Amniotic stem cell (primary cell): ENCODE measurements around the gene RFX2.
"Not testable (repeated sequence)": the region's sequence is repeated elsewhere in the genome, so short reads cannot be mapped to it uniquely, and the experiment has no call there.

Experiments
- DNase-seq: peaks from one replicate; lab custom pipeline; 2025; lab: John Stamatoyannopoulos, UW

Gene RFX2

GRCh38 chr19:6012426-6013170 is 97.7 kb downstream of the RFX2 start:
- DNase-seq, result no peak

DNA sequence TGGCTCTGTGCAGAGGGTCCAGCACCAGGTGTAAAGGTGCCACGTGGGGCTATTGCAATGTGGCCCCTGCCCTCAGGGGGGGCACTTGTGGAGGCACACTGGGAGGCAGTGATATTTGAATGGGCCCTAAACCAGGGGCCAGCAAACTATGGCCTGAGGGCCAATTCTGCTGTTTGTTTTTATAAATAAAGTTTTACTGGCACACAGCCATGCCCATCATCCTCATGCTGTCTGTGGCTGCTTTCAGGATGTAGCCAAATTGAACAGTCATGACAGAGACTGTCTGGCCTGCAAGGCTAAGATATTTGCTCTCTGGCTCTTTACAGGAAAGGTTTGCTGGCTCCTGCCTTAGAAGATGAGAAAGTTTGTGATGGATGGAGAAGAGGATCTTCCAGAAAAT is 98.5 kb downstream of the RFX2 start:
- no peak for DNase-seq

DNA sequence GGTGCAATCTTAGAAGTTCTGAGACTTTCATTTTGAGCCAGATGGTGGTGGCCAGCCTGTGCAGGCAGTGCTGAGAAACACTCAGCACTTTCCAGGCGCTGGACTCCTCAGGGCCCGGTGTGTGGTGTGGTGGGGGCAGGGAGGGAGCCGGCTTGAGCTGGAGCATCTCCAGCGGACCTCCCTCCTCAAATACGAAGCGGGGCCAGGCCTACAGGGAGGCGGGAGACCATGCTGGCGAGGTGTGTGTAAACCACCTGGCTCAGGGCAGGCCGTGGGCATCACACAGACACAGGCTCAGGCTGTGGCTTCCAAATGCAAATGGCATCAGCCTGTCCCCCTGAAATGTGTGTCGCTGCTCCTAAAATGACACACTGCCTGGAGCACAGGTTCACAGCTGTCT is 99.1 kb downstream of the RFX2 start:
- DNase-seq, result no peak

DNA sequence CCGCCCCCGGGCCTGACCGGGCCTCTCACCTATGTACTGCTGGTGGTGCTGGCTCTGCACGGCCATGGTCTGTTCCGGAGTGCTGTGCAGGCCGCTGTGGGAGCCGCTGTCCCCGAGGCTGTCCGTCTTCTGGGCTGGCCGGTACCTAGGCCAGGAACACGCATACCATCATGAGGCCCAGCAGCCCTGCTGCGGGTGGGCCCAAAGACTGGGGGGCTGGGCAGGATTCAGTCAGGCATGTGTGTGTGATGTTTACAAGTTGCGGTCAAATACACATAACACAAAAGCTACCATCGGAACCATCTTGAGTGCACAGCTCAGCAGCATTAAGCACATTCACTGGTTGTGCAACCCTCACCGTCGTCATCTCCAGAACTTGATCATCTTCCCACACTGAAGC is 100.2 kb downstream of the RFX2 start:
- DNase-seq, result no peak

- no peak for DNase-seq
These were observed 102.4 kb downstream of the RFX2 start for GRCh38 chr19:6007866-6008265.

GRCh38 chr19:6006896-6007295 is 103.4 kb downstream of the RFX2 start:
- DNase-seq, result no peak

- DNase-seq, result not testable (repeated sequence)
These were observed 104.2 kb downstream of the RFX2 start for GRCh38 chr19:6006070-6006446.

- DNase-seq, result no peak
These were observed 104.8 kb downstream of the RFX2 start for GRCh38 chr19:6005321-6006069.

DNA sequence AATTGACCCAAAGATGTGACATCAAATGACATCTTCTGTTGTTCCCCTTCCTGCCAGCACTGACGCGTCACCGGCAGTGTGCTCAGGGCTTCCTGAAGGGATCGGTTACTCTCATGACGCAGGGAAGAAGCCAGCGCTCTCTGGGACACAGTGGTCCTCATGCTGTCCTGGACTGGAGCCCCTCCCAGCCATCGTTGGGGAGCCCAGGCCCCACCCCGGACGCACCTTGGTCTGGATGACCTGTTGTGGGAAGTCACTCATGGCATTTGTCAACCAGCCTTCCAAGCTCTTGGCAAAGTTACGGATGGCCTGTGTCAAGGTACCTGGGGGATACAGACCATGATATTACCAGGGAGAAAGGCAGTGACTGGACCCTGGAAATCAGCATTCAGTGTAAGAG is 106.3 kb downstream of the RFX2 start:
- no peak for DNase-seq

- no peak for DNase-seq
These were observed 107.7 kb downstream of the RFX2 start for GRCh38 chr19:6002591-6002990.

DNA sequence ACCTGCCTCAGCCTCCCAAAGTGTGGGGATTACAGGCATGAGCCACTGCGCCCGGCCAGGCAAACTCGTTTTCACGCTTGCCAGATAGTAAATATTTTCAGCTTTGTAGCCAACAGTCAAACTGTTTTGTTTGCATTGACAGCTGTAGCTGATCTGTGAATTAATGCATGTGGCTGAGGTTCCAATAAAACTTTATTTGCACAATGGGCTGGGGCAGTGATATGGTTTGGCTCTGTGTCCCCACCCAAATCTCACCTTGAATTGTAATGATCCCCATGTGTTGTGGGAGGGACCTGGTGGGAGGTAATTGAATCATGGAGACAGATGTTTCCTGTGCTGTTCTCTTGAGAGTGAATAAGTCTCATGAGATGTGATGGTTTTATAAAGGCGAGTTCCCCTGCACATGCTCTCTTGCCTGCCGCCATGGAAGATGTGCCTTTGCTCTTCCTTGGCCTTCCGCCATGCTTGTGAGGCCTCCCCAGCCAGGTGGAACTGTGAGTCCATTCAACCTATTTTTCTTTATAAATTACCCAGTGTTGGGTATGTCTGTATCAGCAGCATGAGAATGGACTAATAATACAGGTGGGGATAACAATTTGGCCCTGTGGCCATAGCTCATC is 110.0 kb downstream of the RFX2 start:
- no peak for DNase-seq

DNA sequence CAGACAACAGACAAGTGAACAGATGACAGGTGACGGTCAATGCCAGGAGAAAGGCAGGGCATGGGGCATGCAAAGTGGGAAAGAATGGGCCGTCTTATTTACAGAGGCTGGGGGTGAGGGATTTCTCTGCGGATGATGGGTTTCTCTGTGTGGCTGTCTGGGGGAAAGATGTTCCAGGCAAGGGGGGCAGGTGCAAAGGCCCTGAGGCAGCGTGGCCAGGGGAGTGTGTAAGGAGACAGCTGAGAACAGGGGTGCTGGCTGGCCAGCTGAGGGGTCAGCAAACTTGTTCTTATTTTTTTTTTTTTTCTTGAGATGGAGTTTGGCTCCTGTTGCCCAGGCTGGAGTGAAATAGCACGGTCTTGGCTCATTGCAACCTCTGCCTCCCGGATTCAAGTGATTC is 110.6 kb downstream of the RFX2 start:
- no peak for DNase-seq

GRCh38 chr19:5997371-5997770 is 112.9 kb downstream of the RFX2 start:
- no peak for DNase-seq

GRCh38 chr19:5996623-5997320 is 113.5 kb downstream of the RFX2 start:
- no peak for DNase-seq

DNA sequence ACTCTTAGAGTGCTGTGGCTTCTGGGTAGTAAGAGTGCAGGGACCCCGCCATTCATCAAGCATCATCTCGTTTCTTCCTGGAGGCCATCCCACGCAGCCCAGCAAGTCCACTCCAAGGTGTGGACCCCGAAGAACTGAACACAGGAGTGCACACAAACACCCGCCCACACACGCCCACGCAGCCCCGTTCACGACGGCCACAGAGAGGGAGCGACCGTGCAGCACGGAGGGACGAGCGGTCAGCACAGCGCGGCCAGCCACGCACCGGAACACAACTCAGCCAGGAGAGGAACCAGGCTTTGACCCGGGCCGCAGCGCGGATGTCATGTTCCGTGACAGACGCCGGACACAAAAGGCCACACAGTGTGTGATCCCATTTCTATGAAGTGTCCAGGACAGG is 114.2 kb downstream of the RFX2 start:
- no peak for DNase-seq

- DNase-seq, result no peak
These were observed 114.7 kb downstream of the RFX2 start for GRCh38 chr19:5995606-5996005.

GRCh38 chr19:5994405-5995165 is 115.7 kb downstream of the RFX2 start:
- no peak for DNase-seq

DNA sequence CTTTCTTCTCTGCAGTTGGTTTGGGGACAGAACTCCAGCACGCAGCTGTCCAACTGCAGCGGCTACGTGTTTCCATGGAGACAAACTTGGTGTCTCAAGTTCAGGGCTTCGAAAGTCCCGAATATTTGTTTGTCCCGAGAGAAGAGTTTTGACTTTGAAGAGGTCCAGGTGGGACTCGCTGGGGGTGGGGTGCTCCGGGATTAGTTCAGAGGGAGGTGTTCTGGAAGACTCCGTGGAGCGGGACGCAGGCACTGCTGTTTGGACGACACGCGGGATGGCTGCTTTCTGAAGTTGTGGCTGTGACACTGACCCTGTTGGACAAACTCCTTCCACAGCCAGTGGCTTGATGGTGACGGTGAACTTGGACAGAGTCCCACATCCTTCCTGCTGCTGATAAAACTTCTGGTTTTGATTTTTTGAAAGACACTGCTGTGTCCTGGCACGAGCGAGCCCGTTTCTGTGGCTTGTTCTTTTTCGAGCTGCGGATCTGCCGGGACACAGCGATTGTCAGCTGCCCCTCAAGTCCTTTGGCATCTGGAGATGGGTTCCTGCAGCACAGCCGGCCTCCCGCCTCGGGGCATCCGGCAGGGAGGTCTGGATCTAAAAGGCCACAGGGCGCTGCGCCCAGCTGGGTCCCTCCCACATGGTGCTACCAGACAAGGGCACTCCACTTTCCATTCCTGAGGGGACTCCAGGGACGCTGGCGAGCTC is 116.5 kb downstream of the RFX2 start:
- DNase-seq, result no peak

DNA sequence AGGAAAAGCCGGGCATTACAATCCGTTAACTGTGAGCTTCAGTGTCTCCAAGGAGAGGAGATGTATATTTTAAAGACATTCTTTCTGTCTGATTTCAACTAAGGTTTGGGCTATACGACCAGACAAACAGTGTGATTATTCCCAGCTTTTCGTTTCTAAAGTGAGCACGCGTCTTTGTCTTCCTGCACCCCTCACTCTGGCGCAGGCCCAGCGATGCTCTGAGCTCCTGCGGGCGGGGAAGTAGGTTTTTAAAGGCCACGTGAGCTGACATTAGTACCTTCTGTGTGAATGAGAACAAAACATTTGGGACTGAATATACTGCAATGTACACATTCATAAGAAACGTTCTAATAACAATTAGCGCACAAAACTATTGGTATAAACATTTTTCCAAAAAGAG is 117.1 kb downstream of the RFX2 start:
- no peak for DNase-seq

- DNase-seq, result no peak
These were observed 117.5 kb downstream of the RFX2 start for GRCh38 chr19:5992756-5993155.

GRCh38 chr19:5991244-5991838 is 119.0 kb downstream of the RFX2 start:
- DNase-seq, result no peak
